HepG2 (cell line): ENCODE results near the gene HOMEZ. TPM values are rescaled to one million over a fixed set of nuclear protein-coding genes. Genes with fewer than 3 reads are reported as not detected.

Experiments used
- ATAC-seq: fragments of 200-7000 bp; cut with Tn5 transposase; 3 replicates; pipeline ENCODE4 v1.9.1; 2020; ENCODE audit warnings: mild to moderate bottlenecking, moderate library complexity
- BruUV-seq: library from RNA; stranded (reverse); fragments of 400-500 nt; replicated peaks from 2 replicates; lab custom pipeline; 2021; lab: Mats Ljungman, UMichigan
- CTCF ChIA-PET: fragments of 300-600 bp; formaldehyde crosslinking; extraction: SDS; loops from one replicate; lab custom pipeline; 2021; ENCODE audit warnings: low total read pairs, inconsistent platforms, low intra/inter-chr PET ratio; lab: Yijun Ruan, JAX
- POLR2A ChIA-PET: fragments of 350-600 bp; sonication (Branson Sonifier 250); formaldehyde crosslinking; loops from one replicate; lab custom pipeline; 2020; ENCODE audit warnings: antibody characterized with exemption, inconsistent platforms; lab: Yijun Ruan, JAX
- DNase-seq: peaks from one replicate; pipeline ENCODE4 v3.0.0-alpha.2; 2015; ENCODE audit warnings: low spot score
- FAIRE-seq: peaks from 3 replicates; lab custom pipeline; 2011; peaks lifted over from hg19 to GRCh38; lab: Jason Lieb, UNC
- H2AFZ ChIP-seq: one replicate; pipeline ENCODE4 v1.6.1; 2011; ENCODE audit warnings: low read length, inconsistent platforms
- H3K27ac ChIP-seq: fragments of 300-600 bp; 3 replicates; pipeline ENCODE4 v1.8.0; 2011; ENCODE audit warnings: mixed run types, mild to moderate bottlenecking, mixed read lengths, low read length, inconsistent platforms; ENCODE audit not compliant: insufficient read depth; ENCODE audit errors: extremely low read length
- H3K27me3 ChIP-seq, 2 experiments: fragments of 200-600 bp in 1 of 2; 2 replicates in 1 of 2; 3 replicates in 1 of 2; pipeline versions ENCODE4 v1.6.0 to v1.8.0; 2011; ENCODE audit warnings: low read length in 2 of 2, mild to moderate bottlenecking in 2 of 2, moderate library complexity in 2 of 2, inconsistent platforms in 1 of 2; ENCODE audit not compliant: insufficient read depth in 2 of 2, control insufficient read depth in 1 of 2
- H3K36me3 ChIP-seq, 2 experiments: fragments of 200-600 bp in 1 of 2; replicated peaks in 1 of 2; 2 replicates in 1 of 2; 3 replicates in 1 of 2; pipeline versions ENCODE4 v1.5.1 to v1.8.0; 2011; ENCODE audit warnings: low read length in 2 of 2, inconsistent platforms in 1 of 2; ENCODE audit not compliant: insufficient read depth in 2 of 2, control insufficient read depth in 1 of 2
- H3K4me1 ChIP-seq: 2 replicates; pipeline ENCODE4 v1.5.1; 2012; ENCODE audit warnings: low read length, inconsistent platforms; ENCODE audit not compliant: insufficient read depth
- H3K4me2 ChIP-seq: 2 replicates; pipeline ENCODE4 v1.6.0; 2011; ENCODE audit warnings: low read depth, low read length, inconsistent platforms
- H3K4me3 ChIP-seq, 3 experiments: fragments of 200-600 bp in 1 of 3; sonication (generic), shearing (Covaris generic) in 1 of 3; replicated peaks in 1 of 3; 2 replicates each; pipeline ENCODE4 v1.5.1; 2011 to 2016; ENCODE audit warnings: low read length in 3 of 3, inconsistent platforms in 2 of 3, low read depth in 2 of 3, mild to moderate bottlenecking in 2 of 3, control low read depth in 1 of 3, mixed read lengths in 1 of 3; ENCODE audit not compliant: insufficient read depth in 1 of 3
- H3K79me2 ChIP-seq: one replicate; pipeline ENCODE4 v1.6.1; 2011; ENCODE audit warnings: low read length, inconsistent platforms; ENCODE audit not compliant: insufficient read depth
- H3K9ac ChIP-seq: 2 replicates; pipeline ENCODE4 v1.6.0; 2011; ENCODE audit warnings: mild to moderate bottlenecking, low read depth, low read length, inconsistent platforms; ENCODE audit not compliant: insufficient read depth
- H3K9me3 ChIP-seq: 2 replicates; pipeline ENCODE4 v1.5.1; 2012; ENCODE audit warnings: mild to moderate bottlenecking, low read length
- H4K20me1 ChIP-seq: 2 replicates; pipeline ENCODE4 v1.6.0; 2011; ENCODE audit warnings: inconsistent platforms, mild to moderate bottlenecking, low read length, moderate library complexity; ENCODE audit not compliant: insufficient read depth
- BRD4 ChIP-seq: sonication (generic); formaldehyde crosslinking; IDR thresholded peaks from 2 replicates; pipeline ENCODE4 v1.4.0; 2020; ENCODE audit warnings: missing genetic modification reagents
- FOXC1 ChIP-seq: sonication (generic); formaldehyde crosslinking; IDR thresholded peaks from 2 replicates; pipeline ENCODE4 v1.8.0; 2022; ENCODE audit warnings: mild to moderate bottlenecking, missing genetic modification reagents, borderline replicate concordance
- PBX2 ChIP-seq: IDR thresholded peaks from 2 replicates; pipeline ENCODE4 v1.6.1; 2016; ENCODE audit warnings: control low read depth
- POLR2A ChIP-seq, 2 experiments: IDR thresholded peaks; 2 replicates each; pipeline ENCODE4 v1.6.1; 2011; ENCODE audit warnings: low read depth in 2 of 2, low read length in 2 of 2, mild to moderate bottlenecking in 1 of 2, moderate library complexity in 1 of 2; ENCODE audit not compliant: insufficient read depth in 1 of 2
- POLR2AphosphoS5 ChIP-seq: IDR thresholded peaks from 2 replicates; pipeline ENCODE4 v1.6.1; 2012; ENCODE audit warnings: low read depth, low read length
- TBL1XR1 ChIP-seq: fragments of 150-350 bp; IDR thresholded peaks from 2 replicates; pipeline ENCODE4 v1.6.1; 2014; ENCODE audit warnings: borderline replicate concordance, low read length; ENCODE audit not compliant: partially characterized antibody
- THAP8 ChIP-seq: sonication (generic); formaldehyde crosslinking; IDR thresholded peaks from 2 replicates; pipeline ENCODE4 v1.5.1; 2020; ENCODE audit warnings: missing genetic modification reagents, mild to moderate bottlenecking, borderline replicate concordance
- U2AF1 ChIP-seq: fragments of 200-400 bp; formaldehyde crosslinking; optimal IDR thresholded peaks from 2 replicates; pipeline ENCODE3; 2017; ENCODE audit warnings: mild to moderate bottlenecking, low read depth, low read length
- ZNF33A ChIP-seq: sonication (generic); formaldehyde crosslinking; IDR thresholded peaks from 2 replicates; pipeline ENCODE4 v1.5.1; 2020; ENCODE audit warnings: missing genetic modification reagents, mild to moderate bottlenecking, moderate library complexity, borderline replicate concordance
- ZNF574 ChIP-seq: sonication (generic); formaldehyde crosslinking; IDR thresholded peaks from 2 replicates; pipeline ENCODE4 v1.4.0; 2020; ENCODE audit warnings: missing genetic modification reagents
- ZNF644 ChIP-seq: IDR thresholded peaks from 2 replicates; pipeline ENCODE4 v1.6.1; 2016; ENCODE audit warnings: low read depth
- ZNF749 ChIP-seq: sonication (generic); formaldehyde crosslinking; IDR thresholded peaks from 2 replicates; pipeline ENCODE4 v1.8.0; 2022; ENCODE audit warnings: mild to moderate bottlenecking, missing genetic modification reagents, moderate library complexity, borderline replicate concordance
- WGBS: methylation state at CpG from one replicate; pipeline ENCODE4 v1.1.6; 2017; ENCODE audit warnings: low lambda C conversion rate; 5-methylcytosine and 5-hydroxymethylcytosine counted together
- in situ Hi-C: cut with HindIII; loops from 2 replicates; pipeline ENCODE4 v1.10.0; 2017; ENCODE audit warnings: low pct_unique_long_range_greater_than_20kb; ENCODE audit not compliant: extremely low pct_ligation_motif_present
- intact Hi-C: fragments of 100-400 bp; cut with micrococcal nuclease; formaldehyde crosslinking; loops from one replicate; pipeline ENCODE4 v1.10.0; 2022; ENCODE audit not compliant: unreplicated experiment
- polyA plus RNA-seq, 8 experiments: library from polyadenylated mRNA; depleted of rRNA in 3 of 8; stranded (reverse) in 7 of 8; unstranded in 1 of 8; fragments of >200 nt; fragmentation: Illumina TruSeq in 4 of 8; extraction: Trizol in 4 of 8; gene quantifications; 2 replicates each; pipeline versions ENCODE4 v1.2.1 to v1.2.3, GENCODE V29; 2011 to 2016; ENCODE audit warnings: low read depth in 4 of 8, missing spikeins in 1 of 8, mixed read lengths in 1 of 8; ENCODE audit not compliant: insufficient read depth in 1 of 8
- total RNA-seq, 5 experiments: library from RNA; depleted of rRNA; stranded (reverse); fragments of >200 nt; fragmentation: Illumina TruSeq; extraction: Trizol; gene quantifications; 2 replicates each; pipeline ENCODE4 v1.2.3, GENCODE V29; 2016; ENCODE audit warnings: low read depth in 1 of 5

The HOMEZ gene
- total and polyA plus RNA-seq, 2 of the 13 experiments (the other 11 are each of a cell fraction or from before 2014, with no cell fraction given) = 14.5 to 31.8 TPM

DNA sequence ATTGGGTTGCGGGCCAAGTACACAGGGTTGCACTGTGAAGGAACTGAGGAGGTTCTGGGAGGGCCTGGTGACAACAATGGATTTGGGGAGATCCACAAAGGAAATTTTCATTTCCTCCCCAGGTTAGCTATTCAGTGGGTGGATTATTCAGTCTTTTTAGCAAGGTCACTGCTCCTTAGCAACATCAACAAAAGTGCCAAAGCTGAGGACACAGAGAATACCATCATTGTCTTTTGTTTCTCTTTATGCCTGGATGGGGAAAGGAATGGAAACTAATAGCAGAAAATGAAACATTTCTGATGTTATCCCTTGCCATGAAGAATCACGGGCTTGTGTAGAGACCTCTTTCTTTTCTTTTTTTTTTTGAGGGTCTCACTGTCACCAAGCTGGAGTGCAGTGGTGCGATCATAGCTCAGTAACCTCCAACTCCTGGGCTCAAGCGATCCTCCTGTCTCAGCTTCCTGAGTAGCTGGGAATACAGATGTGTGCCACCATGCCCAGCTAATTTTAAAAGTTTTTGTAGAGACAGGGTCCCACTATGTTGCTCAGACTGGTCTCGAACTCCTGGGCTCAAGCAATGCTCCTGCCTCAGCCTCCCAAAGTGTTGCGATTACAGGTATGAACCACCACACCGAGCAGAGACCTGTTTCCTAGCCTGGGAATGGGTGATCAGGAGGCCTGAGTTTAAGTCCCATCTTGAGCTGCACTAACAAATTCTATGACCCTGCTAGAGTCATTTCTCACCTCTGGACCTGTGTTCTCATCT is 10.3 kb upstream of the HOMEZ start:
- intact Hi-C loops = loop anchor here (5.0 kb wide), 1 partner anchor 174 kb away; no protein-coding TSS in a partner anchor
- Histone ChIP-seq H3K36me3 (peaks cover 3% of the 10 kb centered on the region in 2 experiments; a peak in 1 of 5 replicates), H3K79me2 (peaks cover 4% of the 10 kb centered on the region), H3K27ac (no peak overlapping the region), H3K9me3 (no peaks in the 10 kb centered on the region), H3K4me2 (no peak overlapping the region), H3K4me3 (no peak overlapping the region), H3K9ac (no peak overlapping the region), H3K27me3 (no peaks in the 10 kb centered on the region; a peak in 1 of 5 replicates), H2AFZ (no peak overlapping the region), H4K20me1 (no peaks in the 10 kb centered on the region), H3K4me1 (peaks cover 33% of the 10 kb centered on the region)
- ChIA-PET CTCF (interaction anchor here (1.8 to 2.2 kb wide), 2 partner anchors 10 to 31 kb away, joined by 8 to 22 read pairs; partner anchors contain the start of gene HOMEZ), POLR2A (interaction anchor here (1.0 to 18.7 kb wide), 4 partner anchors 10 to 25 kb away, joined by 3 to 1053 read pairs (median 20); partner anchors contain the start of genes BCL2L2, HOMEZ and PABPN1)
- TF ChIP-seq TBL1XR1 (no peak), POLR2A (IDR thresholded peaks at IDR 0.05; ENCODE audit: insufficient read depth in 1 of 2, low read depth in 2 of 2, low read length in 2 of 2) (0 out of 4 replicates have a peak, but pooled peaks of 1 of the 2 experiments have one; percentile 23), ZNF749 (peak; percentile 61; the same call in 1 of the 2 replicates), POLR2AphosphoS5 (0 out of 2 replicates have a peak, but pooled peaks have one; percentile 20), ZNF33A (CRISPR knock-in tag) (0 out of 2 replicates have a peak, but pooled peaks have one; percentile 12), ZNF644 (no peak), U2AF1 (no peak), THAP8 (no peak), ZNF574 (CRISPR knock-in tag) (0 out of 2 replicates have a peak, but pooled peaks have one; percentile 17), BRD4 (CRISPR knock-in tag) (no peak), FOXC1 (CRISPR knock-in tag) (0 out of 2 replicates have a peak, but pooled peaks have one; percentile 49), PBX2 (CRISPR knock-in tag) (no peak)
- in situ Hi-C loops = loop anchor here (5.0 kb wide), 1 partner anchor 34 kb away; no protein-coding TSS in a partner anchor
- 98% methylated on average over 7 of the region's 7 CpGs for WGBS
- no TSS peak for BruUV-seq
- DNase-seq = no peak
- ATAC-seq = no peak
- FAIRE-seq = no peak
